Measurements from ENCODE around the gene GAB1. TPM values are rescaled to one million over a fixed set of nuclear protein-coding genes. Genes with fewer than 3 reads are reported as not detected.

The GAB1 gene
- total and polyA plus RNA-seq, 2 of the 13 experiments (the other 11 are each of a cell fraction or from before 2014, with no cell fraction given): 8.7 to 14.7 TPM

GRCh38 chr4:143437476-143437875 lies 100.8 kb downstream of the GAB1 start:
- ChIA-PET POLR2A (no interaction called here), CTCF (ENCODE audit: low intra/inter-chr PET ratio, low total read pairs) (no interaction called here)
- Histone ChIP-seq H3K9ac (ENCODE audit: insufficient read depth, low read depth, low read length) (no peak overlapping the region), H3K4me2 (ENCODE audit: low read depth, low read length) (no peak overlapping the region), H3K79me2 (ENCODE audit: insufficient read depth, low read length) (no peaks in the 10 kb centered on the region), H4K20me1 (ENCODE audit: insufficient read depth, low read length) (no peaks in the 10 kb centered on the region), H3K36me3 (replicated peaks in 1 of 2; ENCODE audit: control insufficient read depth in 1 of 2, insufficient read depth in 2 of 2, low read length in 2 of 2) (peaks cover 6 to 19% of the 10 kb centered on the region in 2 experiments; a peak in 4 of 5 replicates), H3K27me3 (ENCODE audit: control insufficient read depth in 1 of 2, insufficient read depth in 2 of 2, low read length in 2 of 2) (no peaks in the 10 kb centered on the region), H3K27ac (ENCODE audit: extremely low read length, insufficient read depth, low read length) (no peak overlapping the region), H3K9me3 (ENCODE audit: low read length) (no peaks in the 10 kb centered on the region), H3K4me1 (ENCODE audit: insufficient read depth, low read length) (no peaks in the 10 kb centered on the region), H3K4me3 (replicated peaks in 1 of 3; ENCODE audit: insufficient read depth in 1 of 3, low read depth in 2 of 3, low read length in 3 of 3) (no peak overlapping the region), H2AFZ (ENCODE audit: low read length) (no peak overlapping the region)
- in situ Hi-C loops (cut with HindIII; ENCODE audit: extremely low pct_ligation_motif_present, low pct_unique_long_range_greater_than_20kb): no loop called here
- DNase-seq (ENCODE audit: low spot score) (no peak), ATAC-seq (no peak), FAIRE-seq (no peak)
- no peak for TF ChIP-seq SCMH1 (CRISPR knock-in tag; IDR thresholded peaks at IDR 0.05; ENCODE audit: borderline replicate concordance)
- no peak for TF ChIP-seq DBP (CRISPR knock-in tag; IDR thresholded peaks at IDR 0.05; ENCODE audit: not compliant biosample characterization)
- no peak for TF ChIP-seq MED13 (CRISPR knock-in tag; IDR thresholded peaks at IDR 0.05)
- TF ChIP-seq ZNF580 (CRISPR knock-in tag; IDR thresholded peaks at IDR 0.05; ENCODE audit: borderline replicate concordance, low read depth): no peak
- 98% methylated on average over 3 of the region's 3 CpGs for WGBS (ENCODE audit: low lambda C conversion rate)
- no TSS peak for BruUV-seq (replicated peaks)
- intact Hi-C loops (cut with micrococcal nuclease; ENCODE audit: unreplicated experiment): no loop called here

- ATAC-seq (no peak), FAIRE-seq (no peak), DNase-seq (ENCODE audit: low spot score) (no peak)
- Histone ChIP-seq H3K4me1 (ENCODE audit: insufficient read depth, low read length) (no peaks in the 10 kb centered on the region), H3K27me3 (ENCODE audit: control insufficient read depth in 1 of 2, insufficient read depth in 2 of 2, low read length in 2 of 2) (no peaks in the 10 kb centered on the region), H3K27ac (ENCODE audit: extremely low read length, insufficient read depth, low read length) (no peak overlapping the region), H3K9ac (ENCODE audit: insufficient read depth, low read depth, low read length) (no peak overlapping the region), H3K4me3 (replicated peaks in 1 of 3; ENCODE audit: insufficient read depth in 1 of 3, low read depth in 2 of 3, low read length in 3 of 3) (no peak overlapping the region), H3K36me3 (replicated peaks in 1 of 2; ENCODE audit: control insufficient read depth in 1 of 2, insufficient read depth in 2 of 2, low read length in 2 of 2) (peaks cover 6 to 19% of the 10 kb centered on the region in 2 experiments; a peak in 4 of 5 replicates), H3K79me2 (ENCODE audit: insufficient read depth, low read length) (no peaks in the 10 kb centered on the region), H2AFZ (ENCODE audit: low read length) (no peak overlapping the region), H4K20me1 (ENCODE audit: insufficient read depth, low read length) (no peaks in the 10 kb centered on the region), H3K9me3 (ENCODE audit: low read length) (no peaks in the 10 kb centered on the region), H3K4me2 (ENCODE audit: low read depth, low read length) (no peak overlapping the region)
- CTCF ChIA-PET (ENCODE audit: low intra/inter-chr PET ratio, low total read pairs): no interaction called here
- no peak for TF ChIP-seq ZFP1 (CRISPR knock-in tag; IDR thresholded peaks at IDR 0.05)
- TF ChIP-seq ZNF883 (CRISPR knock-in tag; IDR thresholded peaks at IDR 0.05; ENCODE audit: not compliant biosample characterization): no peak
- peak in 1 of 2 experiments; percentile 32; a peak in 2 of 4 replicates for TF ChIP-seq MAFK (conservative IDR thresholded peaks at IDR 0.05 in 1 of 2, IDR thresholded peaks at IDR 0.05 in 1 of 2; ENCODE audit: low read length in 2 of 2)
- no peak for TF ChIP-seq CREB1 (IDR thresholded peaks at IDR 0.05)
- TF ChIP-seq CREB1 (CRISPR knock-in tag; IDR thresholded peaks at IDR 0.05): no peak
- no peak for TF ChIP-seq XBP1 (CRISPR knock-in tag; IDR thresholded peaks at IDR 0.05)
- TF ChIP-seq ZNF710 (CRISPR knock-in tag; IDR thresholded peaks at IDR 0.05; ENCODE audit: borderline replicate concordance): no peak
- TF ChIP-seq GMEB1 (CRISPR knock-in tag; IDR thresholded peaks at IDR 0.05; ENCODE audit: borderline replicate concordance): no peak
- no peak for TF ChIP-seq PHF21A (CRISPR knock-in tag; IDR thresholded peaks at IDR 0.05)
- 98% methylated on average over 5 of the region's 5 CpGs for WGBS (ENCODE audit: low lambda C conversion rate)
- no TSS peak for BruUV-seq (replicated peaks)
- in situ Hi-C loops (cut with HindIII; ENCODE audit: extremely low pct_ligation_motif_present, low pct_unique_long_range_greater_than_20kb): no loop called here
- POLR2A ChIA-PET: no interaction called here
- intact Hi-C loops (cut with micrococcal nuclease; ENCODE audit: unreplicated experiment): no loop called here
Measured at GRCh38 chr4:143437937-143438336, 101.3 kb downstream of the GAB1 start.
